Measurements from ENCODE around the gene TRPC4AP. TPM values are rescaled to one million over a fixed set of nuclear protein-coding genes. Genes with fewer than 3 reads are reported as not detected.

Gene TRPC4AP
- total and polyA plus RNA-seq, 10 of the 15 experiments (the other 5 are each of a cell fraction or from before 2014, with no cell fraction given), result 1.1 to 61.7 (median 41.2) TPM

- BruUV-seq (replicated peaks), result no TSS peak
- H4K20me1 ChIP-seq (ENCODE audit: control insufficient read depth, insufficient read depth), result no peaks in the 10 kb centered on the region
- ChIA-PET POLR2A (interaction anchor here (1.4 to 1.7 kb wide), 2 partner anchors 78 to 80 kb away, joined by 6 to 8 read pairs; partner anchors contain the start of gene ACSS2), RAD21 (ENCODE audit: unreplicated experiment) (interaction anchor here (0.5 to 6.2 kb wide), 2 partner anchors 74 to 80 kb away, joined by 6 to 71 read pairs; partner anchors contain the start of genes ACSS2 and GGT7), CTCF (interaction anchor here (1.1 to 5.9 kb wide), 2 partner anchors 81 to 119 kb away, joined by 3 to 99 read pairs; partner anchors contain the start of genes ACSS2 and GGT7), SMC1A (ENCODE audit: uncharacterized antibody, unreplicated experiment) (interaction anchor here (1.3 to 3.5 kb wide), 2 partner anchors 22 to 79 kb away, joined by 3 to 16 read pairs; no protein-coding TSS in a partner anchor)
- peaks cover 8% of the 10 kb centered on the region for H3K4me1 ChIP-seq (ENCODE audit: control insufficient read depth, insufficient read depth, low read length)
- 32% methylated on average over 13 of the region's 13 CpGs for WGBS (ENCODE audit: insufficient coverage, insufficient replicate concordance, low lambda C conversion rate, missing lambda C conversion rate)
- H3K4me2 ChIP-seq (ENCODE audit: control insufficient read depth, insufficient read depth), result peak overlapping the region; percentile 51
- no peaks in the 10 kb centered on the region for H3K27me3 ChIP-seq (replicated peaks in 1 of 2; ENCODE audit: control insufficient read depth in 2 of 2, insufficient read depth in 2 of 2, low read length in 1 of 2)
- no peak for FAIRE-seq
- H3K27ac ChIP-seq (ENCODE audit: control insufficient read depth, insufficient read depth), result peak overlapping the region; percentile 74
- in situ Hi-C loops (cut with MboI), result loop anchor here (5.0 kb wide), 2 partner anchors 83 to 123 kb away; partner anchors contain the start of gene GGT7
- no peaks in the 10 kb centered on the region; a peak in 1 of 4 replicates for H3K36me3 ChIP-seq (ENCODE audit: control insufficient read depth in 2 of 2, insufficient read depth in 2 of 2, low read length in 1 of 2)
- DNase-seq (ENCODE audit: low read depth, low spot score), result no peak
- no peaks in the 10 kb centered on the region for H3K9me3 ChIP-seq (replicated peaks; ENCODE audit: control insufficient read depth, insufficient read depth, low read length)
- intact Hi-C loops (cut with micrococcal nuclease; ENCODE audit: unreplicated experiment), result loop anchor here (1.0 to 5.0 kb wide), 2 partner anchors 79 to 252 kb away; partner anchors contain the start of gene ACSS2
- H2AFZ ChIP-seq (ENCODE audit: control insufficient read depth, low read depth, low read length), result peak overlapping the region; percentile 65
- peak overlapping the region; percentile 72 for H3K9ac ChIP-seq (ENCODE audit: control insufficient read depth, insufficient read depth, low read length)
- no peak for ATAC-seq
- H3K4me3 ChIP-seq, result peak overlapping the region; percentile 86
- 0 out of 2 replicates have a peak, but pooled peaks cover 2% of the 10 kb centered on the region for H3K79me2 ChIP-seq (ENCODE audit: control insufficient read depth, insufficient read depth, low read length)
- TF ChIP-seq PML (IDR thresholded peaks at IDR 0.05; ENCODE audit: low read length) (0 out of 2 replicates have a peak, but pooled peaks have one; percentile 3), IKZF1 (conservative IDR thresholded peaks at IDR 0.05) (no peak), NFYA (IDR thresholded peaks at IDR 0.05; ENCODE audit: borderline replicate concordance, low read depth, low read length) (no peak), TCF7 (IDR thresholded peaks at IDR 0.05; ENCODE audit: borderline replicate concordance) (no peak), POU2F2 (IDR thresholded peaks at IDR 0.05; ENCODE audit: borderline replicate concordance, low read depth, low read length) (no peak), SPI1 (IDR thresholded peaks at IDR 0.05; ENCODE audit: borderline replicate concordance, insufficient read depth, low read depth, low read length) (no peak), HDAC6 (IDR thresholded peaks at IDR 0.05; ENCODE audit: unreplicated experiment) (no peak), CBFB (IDR thresholded peaks at IDR 0.05; ENCODE audit: low read depth) (no peak), TARDBP (IDR thresholded peaks at IDR 0.05; ENCODE audit: borderline replicate concordance) (no peak), CEBPB (IDR thresholded peaks at IDR 0.05; ENCODE audit: borderline replicate concordance in 1 of 2, low read depth in 2 of 2, low read length in 2 of 2) (no peak), TCF12 (IDR thresholded peaks at IDR 0.05; ENCODE audit: low read depth, low read length) (no peak), MYB (IDR thresholded peaks at IDR 0.05; ENCODE audit: borderline replicate concordance, low read depth, low read length) (no peak)
- TF ChIP-seq, protein P1, sequence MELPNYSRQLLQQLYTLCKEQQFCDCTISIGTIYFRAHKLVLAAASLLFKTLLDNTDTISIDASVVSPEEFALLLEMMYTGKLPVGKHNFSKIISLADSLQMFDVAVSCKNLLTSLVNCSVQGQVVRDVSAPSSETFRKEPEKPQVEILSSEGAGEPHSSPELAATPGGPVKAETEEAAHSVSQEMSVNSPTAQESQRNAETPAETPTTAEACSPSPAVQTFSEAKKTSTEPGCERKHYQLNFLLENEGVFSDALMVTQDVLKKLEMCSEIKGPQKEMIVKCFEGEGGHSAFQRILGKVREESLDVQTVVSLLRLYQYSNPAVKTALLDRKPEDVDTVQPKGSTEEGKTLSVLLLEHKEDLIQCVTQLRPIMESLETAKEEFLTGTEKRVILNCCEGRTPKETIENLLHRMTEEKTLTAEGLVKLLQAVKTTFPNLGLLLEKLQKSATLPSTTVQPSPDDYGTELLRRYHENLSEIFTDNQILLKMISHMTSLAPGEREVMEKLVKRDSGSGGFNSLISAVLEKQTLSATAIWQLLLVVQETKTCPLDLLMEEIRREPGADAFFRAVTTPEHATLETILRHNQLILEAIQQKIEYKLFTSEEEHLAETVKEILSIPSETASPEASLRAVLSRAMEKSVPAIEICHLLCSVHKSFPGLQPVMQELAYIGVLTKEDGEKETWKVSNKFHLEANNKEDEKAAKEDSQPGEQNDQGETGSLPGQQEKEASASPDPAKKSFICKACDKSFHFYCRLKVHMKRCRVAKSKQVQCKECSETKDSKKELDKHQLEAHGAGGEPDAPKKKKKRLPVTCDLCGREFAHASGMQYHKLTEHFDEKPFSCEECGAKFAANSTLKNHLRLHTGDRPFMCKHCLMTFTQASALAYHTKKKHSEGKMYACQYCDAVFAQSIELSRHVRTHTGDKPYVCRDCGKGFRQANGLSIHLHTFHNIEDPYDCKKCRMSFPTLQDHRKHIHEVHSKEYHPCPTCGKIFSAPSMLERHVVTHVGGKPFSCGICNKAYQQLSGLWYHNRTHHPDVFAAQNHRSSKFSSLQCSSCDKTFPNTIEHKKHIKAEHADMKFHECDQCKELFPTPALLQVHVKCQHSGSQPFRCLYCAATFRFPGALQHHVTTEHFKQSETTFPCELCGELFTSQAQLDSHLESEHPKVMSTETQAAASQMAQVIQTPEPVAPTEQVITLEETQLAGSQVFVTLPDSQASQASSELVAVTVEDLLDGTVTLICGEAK (IDR thresholded peaks at IDR 0.05; ENCODE audit: borderline replicate concordance), result no peak
- TF ChIP-seq, protein P2, sequence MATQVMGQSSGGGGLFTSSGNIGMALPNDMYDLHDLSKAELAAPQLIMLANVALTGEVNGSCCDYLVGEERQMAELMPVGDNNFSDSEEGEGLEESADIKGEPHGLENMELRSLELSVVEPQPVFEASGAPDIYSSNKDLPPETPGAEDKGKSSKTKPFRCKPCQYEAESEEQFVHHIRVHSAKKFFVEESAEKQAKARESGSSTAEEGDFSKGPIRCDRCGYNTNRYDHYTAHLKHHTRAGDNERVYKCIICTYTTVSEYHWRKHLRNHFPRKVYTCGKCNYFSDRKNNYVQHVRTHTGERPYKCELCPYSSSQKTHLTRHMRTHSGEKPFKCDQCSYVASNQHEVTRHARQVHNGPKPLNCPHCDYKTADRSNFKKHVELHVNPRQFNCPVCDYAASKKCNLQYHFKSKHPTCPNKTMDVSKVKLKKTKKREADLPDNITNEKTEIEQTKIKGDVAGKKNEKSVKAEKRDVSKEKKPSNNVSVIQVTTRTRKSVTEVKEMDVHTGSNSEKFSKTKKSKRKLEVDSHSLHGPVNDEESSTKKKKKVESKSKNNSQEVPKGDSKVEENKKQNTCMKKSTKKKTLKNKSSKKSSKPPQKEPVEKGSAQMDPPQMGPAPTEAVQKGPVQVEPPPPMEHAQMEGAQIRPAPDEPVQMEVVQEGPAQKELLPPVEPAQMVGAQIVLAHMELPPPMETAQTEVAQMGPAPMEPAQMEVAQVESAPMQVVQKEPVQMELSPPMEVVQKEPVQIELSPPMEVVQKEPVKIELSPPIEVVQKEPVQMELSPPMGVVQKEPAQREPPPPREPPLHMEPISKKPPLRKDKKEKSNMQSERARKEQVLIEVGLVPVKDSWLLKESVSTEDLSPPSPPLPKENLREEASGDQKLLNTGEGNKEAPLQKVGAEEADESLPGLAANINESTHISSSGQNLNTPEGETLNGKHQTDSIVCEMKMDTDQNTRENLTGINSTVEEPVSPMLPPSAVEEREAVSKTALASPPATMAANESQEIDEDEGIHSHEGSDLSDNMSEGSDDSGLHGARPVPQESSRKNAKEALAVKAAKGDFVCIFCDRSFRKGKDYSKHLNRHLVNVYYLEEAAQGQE (IDR thresholded peaks at IDR 0.05; ENCODE audit: low read depth, low read length), result no peak
- TF ChIP-seq, protein P3, sequence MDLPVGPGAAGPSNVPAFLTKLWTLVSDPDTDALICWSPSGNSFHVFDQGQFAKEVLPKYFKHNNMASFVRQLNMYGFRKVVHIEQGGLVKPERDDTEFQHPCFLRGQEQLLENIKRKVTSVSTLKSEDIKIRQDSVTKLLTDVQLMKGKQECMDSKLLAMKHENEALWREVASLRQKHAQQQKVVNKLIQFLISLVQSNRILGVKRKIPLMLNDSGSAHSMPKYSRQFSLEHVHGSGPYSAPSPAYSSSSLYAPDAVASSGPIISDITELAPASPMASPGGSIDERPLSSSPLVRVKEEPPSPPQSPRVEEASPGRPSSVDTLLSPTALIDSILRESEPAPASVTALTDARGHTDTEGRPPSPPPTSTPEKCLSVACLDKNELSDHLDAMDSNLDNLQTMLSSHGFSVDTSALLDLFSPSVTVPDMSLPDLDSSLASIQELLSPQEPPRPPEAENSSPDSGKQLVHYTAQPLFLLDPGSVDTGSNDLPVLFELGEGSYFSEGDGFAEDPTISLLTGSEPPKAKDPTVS (IDR thresholded peaks at IDR 0.05; ENCODE audit: low read depth, low read length), result no peak
These were observed 137.7 kb downstream of the TRPC4AP start for GRCh38 chr20:34954904-34955230.

All from GM12878 (cell line).